ENCODE results near the gene STK39. TPM values are rescaled to one million over a fixed set of nuclear protein-coding genes. Genes with fewer than 3 reads are reported as not detected.

The STK39 gene
- total RNA-seq, 1 experiment from 2014 or later = 22.1 TPM

GRCh38 chr2:168176402-168176801 lies 71.0 kb downstream of the STK39 start:
- Histone ChIP-seq H3K4me2 (ENCODE audit: insufficient read depth, insufficient read length, low read length) (no peak overlapping the region), H4K8ac (replicated peaks; ENCODE audit: insufficient read length, low read depth, low read length) (no peak overlapping the region), H3K18ac (ENCODE audit: insufficient read length, low read depth, low read length) (no peak overlapping the region), H3K23ac (ENCODE audit: insufficient read length, low read depth, low read length) (no peak overlapping the region), H2AFZ (ENCODE audit: low read length) (no peak overlapping the region), H2BK12ac (ENCODE audit: insufficient read length, low read depth, low read length) (no peak overlapping the region), H3K9me3 (ENCODE audit: control insufficient read depth, low read depth, low read length) (no peaks in the 10 kb centered on the region), H3T11ph (ENCODE audit: low read length) (no peak overlapping the region), H3K9ac (ENCODE audit: extremely low read depth, insufficient read length, low read length) (no peak overlapping the region), H3K27ac (ENCODE audit: insufficient read length, low read depth, low read length) (no peak overlapping the region), H2BK5ac (ENCODE audit: insufficient read length, low read length) (no peak overlapping the region), H3K56ac (ENCODE audit: insufficient read length, low read depth, low read length) (no peak overlapping the region), H2AK5ac (ENCODE audit: insufficient read length, low read length) (no peak overlapping the region), H3K79me1 (ENCODE audit: insufficient read depth, low read depth, low read length, poor library complexity, severe bottlenecking) (no peaks in the 10 kb centered on the region), H3K23me2 (ENCODE audit: insufficient read length, low read depth, low read length, poor library complexity, severe bottlenecking) (no peaks in the 10 kb centered on the region), H4K91ac (ENCODE audit: insufficient read length, low read depth, low read length) (no peak overlapping the region), H3K14ac (ENCODE audit: insufficient read depth, low read length) (no peak overlapping the region), H2BK15ac (ENCODE audit: low read depth, low read length) (no peak overlapping the region), H2BK120ac (ENCODE audit: low read depth, low read length, poor library complexity, severe bottlenecking) (no peak overlapping the region), H2BK20ac (ENCODE audit: low read depth, low read length, poor library complexity, severe bottlenecking) (no peak overlapping the region), H4K20me1 (ENCODE audit: control insufficient read depth, insufficient read depth, insufficient read length) (no peaks in the 10 kb centered on the region), H4K5ac (ENCODE audit: insufficient read length, low read depth, low read length) (no peak overlapping the region), H3K4me1 (ENCODE audit: insufficient read depth, low read length) (peaks cover 12% of the 10 kb centered on the region; the same call in 1 of the 2 replicates), H3K27me3 (ENCODE audit: insufficient read depth, low read length) (no peaks in the 10 kb centered on the region), H3K79me2 (ENCODE audit: insufficient read depth, low read length) (no peaks in the 10 kb centered on the region), H3K4ac (ENCODE audit: low read depth, low read length) (no peak overlapping the region)
- H3K27me3 Mint-ChIP-seq (ENCODE audit: low read depth) = no peaks in the 10 kb centered on the region
- no peaks in the 10 kb centered on the region; a peak in 3 of 7 replicates for H3K36me3 Mint-ChIP-seq (ENCODE audit: insufficient read depth in 1 of 3, low read depth in 3 of 3)
- peaks cover 41 to 51% of the 10 kb centered on the region in 2 experiments for H3K4me1 Mint-ChIP-seq
- no peaks in the 10 kb centered on the region for H3K9me3 Mint-ChIP-seq
- no CpG with 5 or more reads among the region's 3 CpGs for WGBS (ENCODE audit: extremely low coverage, insufficient read length, low lambda C conversion rate)
- no peak for DNase-seq
- TF ChIP-seq, protein P1, sequence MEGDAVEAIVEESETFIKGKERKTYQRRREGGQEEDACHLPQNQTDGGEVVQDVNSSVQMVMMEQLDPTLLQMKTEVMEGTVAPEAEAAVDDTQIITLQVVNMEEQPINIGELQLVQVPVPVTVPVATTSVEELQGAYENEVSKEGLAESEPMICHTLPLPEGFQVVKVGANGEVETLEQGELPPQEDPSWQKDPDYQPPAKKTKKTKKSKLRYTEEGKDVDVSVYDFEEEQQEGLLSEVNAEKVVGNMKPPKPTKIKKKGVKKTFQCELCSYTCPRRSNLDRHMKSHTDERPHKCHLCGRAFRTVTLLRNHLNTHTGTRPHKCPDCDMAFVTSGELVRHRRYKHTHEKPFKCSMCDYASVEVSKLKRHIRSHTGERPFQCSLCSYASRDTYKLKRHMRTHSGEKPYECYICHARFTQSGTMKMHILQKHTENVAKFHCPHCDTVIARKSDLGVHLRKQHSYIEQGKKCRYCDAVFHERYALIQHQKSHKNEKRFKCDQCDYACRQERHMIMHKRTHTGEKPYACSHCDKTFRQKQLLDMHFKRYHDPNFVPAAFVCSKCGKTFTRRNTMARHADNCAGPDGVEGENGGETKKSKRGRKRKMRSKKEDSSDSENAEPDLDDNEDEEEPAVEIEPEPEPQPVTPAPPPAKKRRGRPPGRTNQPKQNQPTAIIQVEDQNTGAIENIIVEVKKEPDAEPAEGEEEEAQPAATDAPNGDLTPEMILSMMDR (conservative IDR thresholded peaks at IDR 0.05) = no peak
- no peak overlapping the region; a peak in 1 of 5 replicates for H3K4me3 Mint-ChIP-seq
- H3K27ac Mint-ChIP-seq = peak overlapping the region in 1 of 3 experiments; percentile 15; a peak in 1 of 7 replicates
